ENCODE results near the gene CREM. TPM values are rescaled to one million over a fixed set of nuclear protein-coding genes. Genes with fewer than 3 reads are reported as not detected.

CREM gene
- total RNA-seq, 1 donor from 2014 or later, result 28.6 TPM

- no peak for TF ChIP-seq CTCF (IDR thresholded peaks at IDR 0.05; ENCODE audit: partially characterized antibody, unreplicated experiment)
Observed at GRCh38 chr10:35172146-35172545, 45.5 kb downstream of the CREM start.

GRCh38 chr10:35172574-35172973, 45.9 kb downstream of the CREM start:
- no peak for DNase-seq
- Mint-ChIP-seq H3K36me3 (ENCODE audit: unreplicated experiment) (no peaks in the 10 kb centered on the region), H3K4me1 (ENCODE audit: low read depth, unreplicated experiment) (no peaks in the 10 kb centered on the region), H3K27me3 (ENCODE audit: unreplicated experiment) (no peaks in the 10 kb centered on the region), H3K9me3 (ENCODE audit: unreplicated experiment) (no peaks in the 10 kb centered on the region), H3K4me3 (ENCODE audit: unreplicated experiment) (no peak overlapping the region), H3K27ac (ENCODE audit: unreplicated experiment) (no peak overlapping the region)
- TF ChIP-seq CTCF (IDR thresholded peaks at IDR 0.05; ENCODE audit: partially characterized antibody, unreplicated experiment), result no peak

More at GRCh38 chr10:35172146-35172545, 45.5 kb downstream of the CREM start:
- H3K27ac Mint-ChIP-seq (ENCODE audit: unreplicated experiment), result no peak overlapping the region
- no peaks in the 10 kb centered on the region for H3K4me1 Mint-ChIP-seq (ENCODE audit: low read depth, unreplicated experiment)
- H3K9me3 Mint-ChIP-seq (ENCODE audit: unreplicated experiment), result no peaks in the 10 kb centered on the region
- H3K4me3 Mint-ChIP-seq (ENCODE audit: unreplicated experiment), result no peak overlapping the region
- H3K27me3 Mint-ChIP-seq (ENCODE audit: unreplicated experiment), result no peaks in the 10 kb centered on the region
- no peaks in the 10 kb centered on the region for H3K36me3 Mint-ChIP-seq (ENCODE audit: unreplicated experiment)
- no peak for DNase-seq

- Mint-ChIP-seq H3K36me3 (ENCODE audit: unreplicated experiment) (no peaks in the 10 kb centered on the region), H3K27ac (ENCODE audit: unreplicated experiment) (no peak overlapping the region), H3K9me3 (ENCODE audit: unreplicated experiment) (no peaks in the 10 kb centered on the region), H3K27me3 (ENCODE audit: unreplicated experiment) (no peaks in the 10 kb centered on the region), H3K4me1 (ENCODE audit: low read depth, unreplicated experiment) (peaks cover 17% of the 10 kb centered on the region), H3K4me3 (ENCODE audit: unreplicated experiment) (no peak overlapping the region)
- DNase-seq, result peak; percentile 39
- no peak for TF ChIP-seq CTCF (IDR thresholded peaks at IDR 0.05; ENCODE audit: partially characterized antibody, unreplicated experiment)
Observed at GRCh38 chr10:35178331-35178730, 51.7 kb downstream of the CREM start.

- H3K27ac Mint-ChIP-seq (ENCODE audit: unreplicated experiment), result no peak overlapping the region
Observed at GRCh38 chr10:35182631-35183510, 56.2 kb downstream of the CREM start.

More at GRCh38 chr10:35182631-35183510, 56.2 kb downstream of the CREM start:
- H3K36me3 Mint-ChIP-seq (ENCODE audit: unreplicated experiment), result no peaks in the 10 kb centered on the region
- H3K4me1 Mint-ChIP-seq (ENCODE audit: low read depth, unreplicated experiment), result peaks cover 14% of the 10 kb centered on the region
- no peaks in the 10 kb centered on the region for H3K27me3 Mint-ChIP-seq (ENCODE audit: unreplicated experiment)
- H3K9me3 Mint-ChIP-seq (ENCODE audit: unreplicated experiment), result no peaks in the 10 kb centered on the region
- H3K4me3 Mint-ChIP-seq (ENCODE audit: unreplicated experiment), result no peak overlapping the region
- no peak for TF ChIP-seq CTCF (IDR thresholded peaks at IDR 0.05; ENCODE audit: partially characterized antibody, unreplicated experiment)
- DNase-seq, result no peak
